GM12801 (cell line): ENCODE data around the gene KRT73.

Experiments
- CTCF ChIP-seq: IDR thresholded peaks from one replicate; pipeline ENCODE4 v1.5.1; 2011; ENCODE audit warnings: control low read depth; ENCODE audit not compliant: insufficient read length; ENCODE audit errors: extremely low read depth

KRT73 gene

GRCh38 chr12:52618216-52618615 lies at the start of gene KRT73:
Gene KRT73 (minus strand): TSS chr12:52618559. CDS start chr12:52618524, 35 bp downstream.
- no peak for TF ChIP-seq CTCF

- no peak for TF ChIP-seq CTCF
Measured at GRCh38 chr12:52667931-52668330, 49.6 kb upstream of the KRT73 start.

- TF ChIP-seq CTCF, result no peak
Measured at GRCh38 chr12:52667509-52667908, 49.1 kb upstream of the KRT73 start.

GRCh38 chr12:52666471-52666870 lies 48.1 kb upstream of the KRT73 start:
- TF ChIP-seq CTCF, result no peak

- TF ChIP-seq CTCF, result no peak
Measured at GRCh38 chr12:52663420-52663819, 45.1 kb upstream of the KRT73 start.

- TF ChIP-seq CTCF, result no peak
Measured at GRCh38 chr12:52662918-52663229, 44.5 kb upstream of the KRT73 start.

GRCh38 chr12:52662093-52662917 lies 43.9 kb upstream of the KRT73 start:
- no peak for TF ChIP-seq CTCF
